ENCODE measurements around the gene ZDHHC3.

Gene ZDHHC3

DNA sequence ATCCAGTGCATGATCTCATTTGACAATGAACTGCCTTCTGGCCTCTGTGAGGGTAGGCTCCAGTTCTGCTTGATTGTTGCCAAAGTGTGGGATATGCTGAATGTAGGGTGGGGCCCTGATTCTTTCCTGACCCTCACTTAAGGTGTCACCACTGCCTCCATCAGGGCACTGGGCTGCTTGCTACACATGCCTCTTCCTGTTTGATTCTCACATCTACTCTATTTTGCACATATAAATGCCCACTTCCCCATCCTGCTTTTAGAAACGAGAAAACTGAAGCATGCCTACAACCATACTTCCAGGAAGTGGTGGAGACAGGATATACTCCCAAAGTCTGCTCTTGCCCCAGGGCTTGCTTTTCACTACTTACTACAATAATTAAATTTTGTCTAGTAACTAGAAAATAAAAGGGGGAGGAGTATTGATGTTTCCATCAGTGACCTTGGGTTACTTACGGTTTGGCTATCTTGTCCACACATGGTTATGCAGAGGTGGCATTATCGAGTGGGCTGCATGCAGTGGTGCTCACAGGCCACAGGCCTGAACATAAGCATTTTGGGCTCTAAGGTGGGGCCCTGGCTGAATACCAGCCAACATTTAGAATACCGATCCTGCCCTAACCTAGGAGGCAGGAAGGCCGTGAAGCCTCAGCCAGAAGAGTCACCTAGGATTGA is 6.7 kb downstream of the ZDHHC3 start:
- Histone ChIP-seq H3K4me3 (ENCODE audit: low read length in 2 of 2) (no peak overlapping the region), H3K36me3 (ENCODE audit: control insufficient read depth in 2 of 2, insufficient read depth in 2 of 2, low read length in 2 of 2) (no peaks in the 10 kb centered on the region), H3K27ac (ENCODE audit: low read depth in 2 of 2, low read length in 2 of 2) (no peak overlapping the region), H3K4me1 (ENCODE audit: control insufficient read depth in 2 of 2, insufficient read depth in 2 of 2, low read length in 2 of 2) (peaks cover 29 to 52% of the 10 kb centered on the region in 2 donors), H3K9me3 (ENCODE audit: control insufficient read depth in 2 of 2, low read length in 2 of 2) (no peaks in the 10 kb centered on the region), H3K27me3 (ENCODE audit: control insufficient read depth in 2 of 2, insufficient read depth in 2 of 2, low read length in 2 of 2) (no peaks in the 10 kb centered on the region), H3K9ac (ENCODE audit: low read depth in 1 of 2, low read length in 2 of 2) (no peak overlapping the region)

DNA sequence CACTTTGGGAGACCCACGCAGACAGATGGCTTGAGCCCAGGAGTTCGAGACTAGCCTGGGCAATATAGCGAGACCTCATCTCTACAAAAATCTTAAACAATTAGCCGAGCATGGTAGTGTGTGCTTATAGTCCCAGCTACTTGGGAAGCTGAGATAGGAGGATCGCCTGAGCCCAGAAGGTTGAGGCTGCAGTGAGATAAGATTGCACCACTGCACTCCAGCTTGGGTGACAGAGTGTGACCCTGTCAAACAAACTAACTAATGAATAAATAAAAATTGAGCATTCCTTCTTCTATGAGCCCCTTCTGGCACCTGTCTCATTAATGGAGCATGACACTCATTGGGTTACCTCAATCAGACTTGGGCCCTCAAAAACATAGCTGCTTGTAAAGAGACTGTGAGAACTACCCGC is 7.5 kb downstream of the ZDHHC3 start:
- no peaks in the 10 kb centered on the region for H3K27me3 ChIP-seq (ENCODE audit: control insufficient read depth in 2 of 2, insufficient read depth in 2 of 2, low read length in 2 of 2)
- H3K9me3 ChIP-seq (ENCODE audit: control insufficient read depth in 2 of 2, low read length in 2 of 2), result no peaks in the 10 kb centered on the region
- no peak overlapping the region for H3K9ac ChIP-seq (ENCODE audit: low read depth in 1 of 2, low read length in 2 of 2)
- H3K27ac ChIP-seq (ENCODE audit: low read depth in 2 of 2, low read length in 2 of 2), result no peak overlapping the region
- peaks cover 29 to 46% of the 10 kb centered on the region in 2 donors for H3K4me1 ChIP-seq (ENCODE audit: control insufficient read depth in 2 of 2, insufficient read depth in 2 of 2, low read length in 2 of 2)
- H3K4me3 ChIP-seq (ENCODE audit: low read length in 2 of 2), result no peak overlapping the region
- H3K36me3 ChIP-seq (ENCODE audit: control insufficient read depth in 2 of 2, insufficient read depth in 2 of 2, low read length in 2 of 2), result no peaks in the 10 kb centered on the region

DNA sequence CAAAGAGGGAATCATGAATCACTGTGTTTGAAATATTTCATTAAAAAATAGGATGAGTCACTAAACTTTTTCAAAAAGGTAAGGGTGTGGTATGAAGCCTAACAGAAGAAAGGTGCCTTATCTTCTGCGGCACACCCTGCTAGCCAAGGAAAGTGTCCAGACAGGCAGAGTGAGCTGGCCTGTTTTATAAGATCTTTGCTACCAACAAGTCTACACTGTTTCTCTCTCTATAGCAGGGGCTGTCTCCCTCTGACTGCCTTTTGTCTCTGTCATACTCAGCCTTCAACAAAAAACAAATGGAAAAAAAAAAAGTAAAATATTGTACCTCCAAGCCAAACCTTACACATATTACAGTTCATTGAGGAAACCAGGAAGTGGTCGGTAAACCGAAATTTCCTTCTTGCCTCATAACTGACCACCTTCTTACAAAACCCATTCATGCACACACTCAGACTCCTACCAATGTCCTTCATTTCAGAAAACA is 9.1 kb downstream of the ZDHHC3 start:
- Histone ChIP-seq H3K27ac (ENCODE audit: low read depth in 2 of 2, low read length in 2 of 2) (peak overlapping the region; percentile 44 to 84), H3K4me1 (ENCODE audit: control insufficient read depth in 2 of 2, insufficient read depth in 2 of 2, low read length in 2 of 2) (peaks cover 23 to 36% of the 10 kb centered on the region in 2 donors)

DNA sequence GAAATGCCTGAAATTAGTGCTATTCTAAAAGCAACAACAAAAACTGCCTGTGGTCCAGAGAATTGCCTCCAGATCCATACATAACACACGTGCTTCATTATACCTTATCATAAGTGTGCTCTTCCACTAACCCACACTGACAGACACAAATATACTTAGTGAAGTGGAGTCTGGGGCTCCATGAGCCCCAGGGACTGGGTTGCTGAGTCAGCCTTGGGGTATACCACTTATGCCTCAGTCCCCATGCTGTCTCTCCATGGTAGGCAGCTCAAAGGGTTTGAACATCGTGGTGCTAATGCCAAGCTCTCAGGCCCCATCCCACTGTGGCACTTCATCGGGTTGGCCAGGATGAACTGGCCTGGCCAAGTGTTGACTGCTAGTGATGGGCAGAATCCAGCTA is 10.8 kb downstream of the ZDHHC3 start:
- no peaks in the 10 kb centered on the region for H3K27me3 ChIP-seq (ENCODE audit: control insufficient read depth in 2 of 2, insufficient read depth in 2 of 2, low read length in 2 of 2)
- H3K9me3 ChIP-seq (ENCODE audit: control insufficient read depth in 2 of 2, low read length in 2 of 2), result no peaks in the 10 kb centered on the region
- no peak overlapping the region for H3K4me3 ChIP-seq (ENCODE audit: low read length in 2 of 2)
- peaks cover 0 to 3% of the 10 kb centered on the region in 2 donors for H3K36me3 ChIP-seq (ENCODE audit: control insufficient read depth in 2 of 2, insufficient read depth in 2 of 2, low read length in 2 of 2)
- H3K4me1 ChIP-seq (ENCODE audit: control insufficient read depth in 2 of 2, insufficient read depth in 2 of 2, low read length in 2 of 2), result peaks cover 10 to 24% of the 10 kb centered on the region in 2 donors
- no peak overlapping the region for H3K9ac ChIP-seq (ENCODE audit: low read depth in 1 of 2, low read length in 2 of 2)
- no peak overlapping the region for H3K27ac ChIP-seq (ENCODE audit: low read depth in 2 of 2, low read length in 2 of 2)

More for the DNA sequence above, 9.1 kb downstream of the ZDHHC3 start:
- Histone ChIP-seq H3K27me3 (ENCODE audit: control insufficient read depth in 2 of 2, insufficient read depth in 2 of 2, low read length in 2 of 2) (no peaks in the 10 kb centered on the region), H3K9me3 (ENCODE audit: control insufficient read depth in 2 of 2, low read length in 2 of 2) (no peaks in the 10 kb centered on the region), H3K4me3 (ENCODE audit: low read length in 2 of 2) (no peak overlapping the region), H3K9ac (ENCODE audit: low read depth in 1 of 2, low read length in 2 of 2) (peak overlapping the region in 1 of 2 donors; percentile 44), H3K36me3 (ENCODE audit: control insufficient read depth in 2 of 2, insufficient read depth in 2 of 2, low read length in 2 of 2) (no peaks in the 10 kb centered on the region)

DNA sequence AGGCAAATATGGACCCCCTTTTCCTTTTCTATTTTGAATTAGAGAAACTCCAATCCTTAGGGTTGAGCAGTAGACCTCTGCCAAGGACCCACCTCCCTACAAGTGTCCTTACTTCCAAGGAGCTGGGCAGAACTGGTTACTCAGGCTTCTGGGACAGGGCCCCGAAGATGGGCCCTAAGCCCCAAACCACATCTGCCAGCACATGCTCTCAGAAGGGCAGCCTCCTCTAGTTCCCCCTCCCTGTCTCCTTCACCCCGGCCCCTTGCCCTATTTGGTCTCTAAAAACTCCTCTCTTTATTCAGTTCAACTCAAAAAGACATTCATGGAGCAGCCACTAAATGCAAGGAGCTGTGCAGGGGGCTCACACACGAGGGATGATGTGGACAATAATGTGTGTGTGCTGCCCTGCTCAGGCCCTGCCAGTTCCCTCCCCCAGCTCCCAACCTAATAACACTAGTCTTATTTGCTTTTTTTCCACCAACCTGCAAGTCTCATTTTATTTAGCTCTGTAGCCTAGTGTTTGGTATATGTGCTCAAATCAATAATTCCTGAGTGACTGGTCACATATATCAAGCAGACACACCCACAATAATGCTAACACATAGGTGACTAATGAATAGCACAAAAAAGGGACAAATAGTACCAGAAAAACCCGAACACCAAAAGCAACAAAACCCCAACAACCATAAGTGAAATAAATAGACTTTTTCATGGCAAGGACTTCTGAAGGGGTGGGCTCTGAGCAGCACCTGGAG is 12.2 kb downstream of the ZDHHC3 start:
- Histone ChIP-seq H3K9me3 (ENCODE audit: control insufficient read depth in 2 of 2, low read length in 2 of 2) (no peaks in the 10 kb centered on the region), H3K9ac (ENCODE audit: low read depth in 1 of 2, low read length in 2 of 2) (no peak overlapping the region), H3K27me3 (ENCODE audit: control insufficient read depth in 2 of 2, insufficient read depth in 2 of 2, low read length in 2 of 2) (no peaks in the 10 kb centered on the region), H3K36me3 (ENCODE audit: control insufficient read depth in 2 of 2, insufficient read depth in 2 of 2, low read length in 2 of 2) (peaks cover 3 to 10% of the 10 kb centered on the region in 2 donors), H3K4me3 (ENCODE audit: low read length in 2 of 2) (no peak overlapping the region), H3K4me1 (ENCODE audit: control insufficient read depth in 2 of 2, insufficient read depth in 2 of 2, low read length in 2 of 2) (peaks cover 3 to 11% of the 10 kb centered on the region in 2 donors), H3K27ac (ENCODE audit: low read depth in 2 of 2, low read length in 2 of 2) (no peak overlapping the region)

DNA sequence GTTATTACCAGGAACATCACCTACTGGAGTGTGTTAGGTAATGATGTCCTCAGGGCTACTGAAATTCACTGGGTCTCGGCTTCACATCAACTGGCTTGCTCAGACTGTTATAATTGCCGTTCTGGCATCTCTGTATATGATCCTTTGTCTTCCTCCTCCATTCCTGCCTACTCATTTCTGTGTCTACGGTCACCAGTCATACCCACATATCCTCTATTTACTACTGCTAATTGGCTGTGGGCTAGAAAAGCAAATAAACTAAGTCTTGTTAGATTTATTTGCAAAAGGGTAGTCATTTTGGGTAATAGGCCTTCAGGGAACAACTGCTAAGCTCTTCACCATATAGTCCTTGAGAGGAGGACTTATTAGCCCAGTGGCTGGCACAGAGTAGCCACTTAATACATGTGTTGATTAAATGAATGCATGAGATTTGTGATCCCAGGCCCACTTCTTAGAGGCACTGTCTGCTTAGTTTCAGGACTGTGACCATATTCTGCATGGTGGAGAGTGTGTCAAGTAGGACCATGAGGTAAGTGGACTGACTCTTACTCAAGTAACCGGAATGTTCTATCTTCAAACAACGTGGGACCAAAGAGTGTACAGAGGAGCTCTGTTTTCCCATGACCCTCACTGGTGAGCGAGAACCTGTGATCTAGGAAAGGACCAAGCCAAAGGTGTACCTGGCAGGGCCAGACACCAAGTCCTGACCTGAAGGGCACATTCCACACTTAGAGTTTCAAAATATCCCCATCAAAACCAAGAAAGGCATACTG is 13.2 kb downstream of the ZDHHC3 start:
- Histone ChIP-seq H3K36me3 (ENCODE audit: control insufficient read depth in 2 of 2, insufficient read depth in 2 of 2, low read length in 2 of 2) (peaks cover 5 to 18% of the 10 kb centered on the region in 2 donors), H3K9ac (ENCODE audit: low read depth in 1 of 2, low read length in 2 of 2) (no peak overlapping the region), H3K4me1 (ENCODE audit: control insufficient read depth in 2 of 2, insufficient read depth in 2 of 2, low read length in 2 of 2) (peaks cover 3 to 6% of the 10 kb centered on the region in 2 donors), H3K27ac (ENCODE audit: low read depth in 2 of 2, low read length in 2 of 2) (no peak overlapping the region), H3K9me3 (ENCODE audit: control insufficient read depth in 2 of 2, low read length in 2 of 2) (no peaks in the 10 kb centered on the region), H3K27me3 (ENCODE audit: control insufficient read depth in 2 of 2, insufficient read depth in 2 of 2, low read length in 2 of 2) (no peaks in the 10 kb centered on the region), H3K4me3 (ENCODE audit: low read length in 2 of 2) (no peak overlapping the region)

DNA sequence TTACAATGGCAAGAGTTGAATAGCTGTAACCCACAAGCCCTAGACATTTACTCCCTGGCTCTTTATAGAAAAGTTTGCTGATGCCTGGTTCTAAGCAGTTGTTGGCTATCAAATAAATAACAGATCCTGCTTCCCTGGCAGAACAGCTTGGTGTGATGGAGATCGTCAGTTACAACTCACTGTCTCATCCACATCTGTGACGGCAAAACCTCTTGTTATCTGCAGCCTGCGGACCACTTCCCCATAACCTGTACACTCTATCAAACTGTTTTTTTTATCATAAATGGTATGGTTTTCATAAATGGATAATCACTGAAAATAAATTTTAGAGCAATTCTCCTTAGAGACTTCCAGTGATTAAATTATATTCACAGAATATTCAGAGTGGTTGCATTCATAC is 14.1 kb downstream of the ZDHHC3 start:
- Histone ChIP-seq H3K36me3 (ENCODE audit: control insufficient read depth in 2 of 2, insufficient read depth in 2 of 2, low read length in 2 of 2) (peaks cover 11 to 23% of the 10 kb centered on the region in 2 donors), H3K27me3 (ENCODE audit: control insufficient read depth in 2 of 2, insufficient read depth in 2 of 2, low read length in 2 of 2) (no peaks in the 10 kb centered on the region), H3K9me3 (ENCODE audit: control insufficient read depth in 2 of 2, low read length in 2 of 2) (no peaks in the 10 kb centered on the region), H3K4me3 (ENCODE audit: low read length in 2 of 2) (no peak overlapping the region), H3K9ac (ENCODE audit: low read depth in 1 of 2, low read length in 2 of 2) (no peak overlapping the region), H3K4me1 (ENCODE audit: control insufficient read depth in 2 of 2, insufficient read depth in 2 of 2, low read length in 2 of 2) (peaks cover 0 to under 1% of the 10 kb centered on the region in 2 donors), H3K27ac (ENCODE audit: low read depth in 2 of 2, low read length in 2 of 2) (no peak overlapping the region)

DNA sequence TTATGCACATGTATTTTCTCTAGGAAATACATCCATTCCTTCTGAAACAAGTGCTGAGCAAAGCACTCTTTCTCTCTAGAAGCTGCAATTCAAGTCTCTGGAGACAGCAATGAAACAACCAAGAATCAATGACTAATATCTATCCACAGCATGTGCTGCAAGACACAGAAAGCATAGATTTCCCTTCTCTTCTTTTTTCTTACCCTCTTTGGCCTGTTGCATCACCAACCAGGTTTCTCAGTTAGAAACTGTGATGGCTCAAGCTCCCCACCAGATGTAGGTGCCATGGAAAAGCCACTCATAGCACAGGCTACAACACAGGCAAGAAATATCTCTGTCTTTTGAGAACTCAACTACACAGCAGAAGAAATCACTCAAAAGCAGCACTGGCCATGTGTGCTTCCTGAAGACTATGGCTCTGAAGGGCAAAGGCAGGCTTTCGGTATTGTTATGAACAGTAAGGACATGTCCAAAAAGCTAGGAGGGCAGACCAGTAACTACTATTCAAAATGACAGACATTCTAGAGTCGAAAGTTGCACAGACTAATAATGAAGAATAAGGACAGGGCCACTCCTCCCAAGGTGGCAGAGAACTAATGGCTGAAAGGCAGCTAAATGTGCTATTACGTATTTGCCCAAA is 15.5 kb downstream of the ZDHHC3 start:
- Histone ChIP-seq H3K27ac (ENCODE audit: low read depth in 2 of 2, low read length in 2 of 2) (no peak overlapping the region), H3K9ac (ENCODE audit: low read depth in 1 of 2, low read length in 2 of 2) (no peak overlapping the region), H3K4me1 (ENCODE audit: control insufficient read depth in 2 of 2, insufficient read depth in 2 of 2, low read length in 2 of 2) (no peaks in the 10 kb centered on the region), H3K9me3 (ENCODE audit: control insufficient read depth in 2 of 2, low read length in 2 of 2) (no peaks in the 10 kb centered on the region), H3K4me3 (ENCODE audit: low read length in 2 of 2) (no peak overlapping the region), H3K36me3 (ENCODE audit: control insufficient read depth in 2 of 2, insufficient read depth in 2 of 2, low read length in 2 of 2) (peaks cover 14 to 26% of the 10 kb centered on the region in 2 donors), H3K27me3 (ENCODE audit: control insufficient read depth in 2 of 2, insufficient read depth in 2 of 2, low read length in 2 of 2) (no peaks in the 10 kb centered on the region)

DNA sequence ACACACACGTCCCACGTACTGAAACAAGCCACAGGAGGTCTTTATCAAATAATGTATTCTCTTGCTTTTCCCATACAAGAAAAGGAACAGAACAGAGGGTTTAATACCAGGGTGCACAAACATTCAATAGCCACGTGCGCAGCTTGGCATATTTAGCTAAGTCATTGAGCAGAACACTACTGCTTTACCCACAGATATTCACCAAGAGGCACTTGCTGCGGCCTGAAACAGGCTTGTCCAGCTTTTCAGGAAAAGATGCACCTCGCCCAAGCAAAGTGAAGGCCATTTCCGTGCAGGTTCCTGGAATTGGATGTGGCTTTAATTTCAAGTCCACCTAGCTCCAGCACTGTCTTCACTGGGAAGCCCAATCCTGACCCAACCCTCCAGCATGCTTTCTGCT is 17.6 kb downstream of the ZDHHC3 start:
- no peak overlapping the region for H3K9ac ChIP-seq (ENCODE audit: low read depth in 1 of 2, low read length in 2 of 2)
- H3K4me1 ChIP-seq (ENCODE audit: control insufficient read depth in 2 of 2, insufficient read depth in 2 of 2, low read length in 2 of 2), result no peaks in the 10 kb centered on the region
- H3K9me3 ChIP-seq (ENCODE audit: control insufficient read depth in 2 of 2, low read length in 2 of 2), result no peaks in the 10 kb centered on the region
- no peaks in the 10 kb centered on the region for H3K27me3 ChIP-seq (ENCODE audit: control insufficient read depth in 2 of 2, insufficient read depth in 2 of 2, low read length in 2 of 2)
- H3K4me3 ChIP-seq (ENCODE audit: low read length in 2 of 2), result no peak overlapping the region
- peaks cover 21 to 33% of the 10 kb centered on the region in 2 donors for H3K36me3 ChIP-seq (ENCODE audit: control insufficient read depth in 2 of 2, insufficient read depth in 2 of 2, low read length in 2 of 2)
- H3K27ac ChIP-seq (ENCODE audit: low read depth in 2 of 2, low read length in 2 of 2), result no peak overlapping the region

All from mucosa of rectum (tissue), 2 donors.